NCI-H510A (cell line): ENCODE measurements around the gene HLA-F.

Source experiments
- DNase-seq: peaks from one replicate; lab custom pipeline; 2025; lab: John Stamatoyannopoulos, UW

The HLA-F gene

GRCh38 chr6:29763491-29764289 lies 40.5 kb downstream of the HLA-F start:
- DNase-seq: no peak

- DNase-seq: no peak
Observed at GRCh38 chr6:29764422-29765196, 41.4 kb downstream of the HLA-F start.

DNA sequence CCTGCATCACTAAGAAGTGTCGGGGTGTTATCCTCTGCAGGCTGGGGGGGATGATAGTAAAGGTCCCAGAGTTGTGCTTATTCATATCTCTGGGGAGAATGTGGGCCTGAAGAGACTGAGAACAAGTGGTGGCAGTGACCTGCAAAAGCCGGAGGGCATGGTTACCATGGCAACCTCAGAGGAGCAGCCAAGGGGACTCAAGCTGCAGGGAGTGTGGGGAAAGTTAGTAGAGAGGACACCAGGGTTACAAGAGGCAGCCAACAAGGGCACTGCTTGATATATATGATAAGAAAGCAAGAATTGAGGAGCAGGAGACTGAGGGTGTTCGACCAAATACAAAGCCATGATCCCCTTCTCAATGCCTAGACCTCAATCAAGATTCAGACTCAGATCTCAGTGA lies 46.1 kb downstream of the HLA-F start:
- no peak for DNase-seq

- no peak for DNase-seq
Observed at GRCh38 chr6:29770306-29770705, 47.1 kb downstream of the HLA-F start.

DNA sequence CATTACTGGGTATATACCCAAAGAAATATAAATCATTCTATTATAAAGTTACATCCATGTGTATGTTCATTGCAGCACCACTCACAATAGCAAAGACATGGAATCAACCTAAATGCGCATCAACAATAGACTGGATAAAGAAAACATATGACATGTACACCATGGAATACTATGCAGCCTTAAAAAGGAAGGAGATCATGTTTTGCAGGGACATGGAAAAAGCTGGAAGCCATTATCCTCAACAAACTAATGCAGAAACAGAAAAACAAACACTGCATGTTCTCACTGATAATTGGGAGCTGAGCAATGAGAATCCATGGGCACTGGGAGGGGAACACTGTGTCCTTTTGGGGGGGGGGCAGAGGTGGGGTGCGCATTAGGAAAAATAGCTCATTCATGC lies 53.5 kb downstream of the HLA-F start:
- DNase-seq: no peak
